Activated CD4-positive, alpha-beta T cell treated with anti-CD3 and anti-CD28 coated beads, Interleukin-2, amount 10 ng/mL, durations not matched to agents 24 days and 14 days (primary cell): Measurements from ENCODE around the gene CYP2F1. TPM values are rescaled to one million over a fixed set of nuclear protein-coding genes. Genes with fewer than 3 reads are reported as not detected.
"Not testable (repeated sequence)": the region's sequence is repeated elsewhere in the genome, so short reads cannot be mapped to it uniquely, and the experiment has no call there.

ENCODE experiments used
- DNase-seq: peaks from one replicate; pipeline ENCODE4 v3.0.0; 2022
- H3K27ac Mint-ChIP-seq: one replicate; pipeline ENCODE4 v1.8.0; 2022; ENCODE audit warnings: mild to moderate bottlenecking, mixed read lengths
- H3K27me3 Mint-ChIP-seq: one replicate; pipeline ENCODE4 v1.8.0; 2022; ENCODE audit warnings: mixed read lengths
- H3K36me3 Mint-ChIP-seq: one replicate; pipeline ENCODE4 v1.8.0; 2022; ENCODE audit warnings: low read depth, mild to moderate bottlenecking, mixed read lengths
- H3K4me1 Mint-ChIP-seq: one replicate; pipeline ENCODE4 v1.8.0; 2021; ENCODE audit warnings: mixed read lengths
- H3K4me3 Mint-ChIP-seq: one replicate; pipeline ENCODE4 v1.8.0; 2022; ENCODE audit warnings: mild to moderate bottlenecking, moderate library complexity, mixed read lengths
- H3K9me3 Mint-ChIP-seq: one replicate; pipeline ENCODE4 v1.8.0; 2021; ENCODE audit warnings: mixed read lengths
- intact Hi-C: fragments of 100-400 bp; cut with micrococcal nuclease; formaldehyde crosslinking; loops from one replicate; pipeline ENCODE4 v1.15.1; 2023
- total RNA-seq: library from RNA; stranded (reverse); gene quantifications from 2 replicates; pipeline ENCODE4 v1.2.3, GENCODE V29; 2022

CYP2F1 gene
- total RNA-seq, 1 donor from 2014 or later, result not detected

DNA sequence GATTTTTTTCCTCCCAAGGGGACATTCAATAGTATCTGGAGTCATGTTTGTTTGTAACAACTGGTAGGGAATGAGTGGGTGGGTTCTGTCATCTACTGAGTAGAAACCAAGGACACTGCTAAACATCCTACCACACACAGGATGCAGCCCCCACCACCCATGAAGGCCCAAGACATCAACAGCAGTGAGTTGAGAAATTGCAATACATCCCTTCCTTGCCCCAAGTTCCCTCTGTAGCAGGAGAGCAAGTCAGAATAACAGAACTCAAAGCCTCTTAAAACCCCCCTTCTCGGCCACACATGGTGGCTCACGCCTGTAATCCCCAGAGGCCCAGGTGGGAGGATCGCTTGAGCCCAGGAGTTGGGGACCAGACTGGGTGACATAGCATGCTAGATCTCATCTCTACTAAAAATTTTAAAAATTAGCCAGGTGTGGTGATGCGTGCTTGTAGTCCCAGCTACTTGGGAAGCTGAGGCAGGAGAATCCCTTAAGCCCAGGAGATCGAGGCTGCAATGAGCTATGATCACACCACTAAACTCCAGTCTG is 2.4 kb upstream of the CYP2F1 start:
- Mint-ChIP-seq H3K27ac (no peak overlapping the region), H3K4me1 (no peaks in the 10 kb centered on the region), H3K9me3 (no peaks in the 10 kb centered on the region), H3K4me3 (no peak overlapping the region), H3K36me3 (no peaks in the 10 kb centered on the region), H3K27me3 (peaks cover 11% of the 10 kb centered on the region)
- no peak for DNase-seq
- intact Hi-C loops, result no loop called here

DNA sequence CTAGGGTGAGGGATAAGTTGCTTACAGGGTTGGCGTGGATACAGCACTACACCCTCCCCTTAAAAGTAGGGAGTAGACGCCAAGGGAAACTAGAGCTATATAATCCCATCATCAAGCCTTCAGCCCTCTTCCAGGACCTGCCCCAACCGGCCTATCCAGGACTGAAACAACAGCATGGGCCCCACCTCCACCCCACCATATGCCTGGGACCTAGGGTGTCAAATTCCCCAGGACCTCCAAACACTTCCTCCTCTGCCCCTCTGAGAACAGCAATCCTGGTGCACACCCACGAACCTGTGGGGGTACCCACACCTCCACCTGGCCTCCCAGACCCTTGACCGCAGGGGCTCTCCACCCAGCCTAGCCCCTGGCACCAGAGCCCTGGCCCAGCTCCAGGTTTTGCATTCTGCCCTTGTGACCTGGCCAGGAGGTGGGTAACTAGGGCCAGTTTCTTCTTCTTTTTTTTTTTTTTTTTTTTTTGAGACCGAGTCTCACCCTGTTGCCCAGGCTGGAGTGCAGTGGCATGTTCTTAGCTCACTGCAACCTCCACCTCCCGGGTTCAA is 1.4 kb upstream of the CYP2F1 start:
- H3K36me3 Mint-ChIP-seq, result no peaks in the 10 kb centered on the region
- H3K27ac Mint-ChIP-seq, result no peak overlapping the region
- H3K27me3 Mint-ChIP-seq, result peaks cover 13% of the 10 kb centered on the region
- no peaks in the 10 kb centered on the region for H3K4me1 Mint-ChIP-seq
- DNase-seq, result no peak
- H3K9me3 Mint-ChIP-seq, result no peaks in the 10 kb centered on the region
- H3K4me3 Mint-ChIP-seq, result no peak overlapping the region
- intact Hi-C loops, result no loop called here

DNA sequence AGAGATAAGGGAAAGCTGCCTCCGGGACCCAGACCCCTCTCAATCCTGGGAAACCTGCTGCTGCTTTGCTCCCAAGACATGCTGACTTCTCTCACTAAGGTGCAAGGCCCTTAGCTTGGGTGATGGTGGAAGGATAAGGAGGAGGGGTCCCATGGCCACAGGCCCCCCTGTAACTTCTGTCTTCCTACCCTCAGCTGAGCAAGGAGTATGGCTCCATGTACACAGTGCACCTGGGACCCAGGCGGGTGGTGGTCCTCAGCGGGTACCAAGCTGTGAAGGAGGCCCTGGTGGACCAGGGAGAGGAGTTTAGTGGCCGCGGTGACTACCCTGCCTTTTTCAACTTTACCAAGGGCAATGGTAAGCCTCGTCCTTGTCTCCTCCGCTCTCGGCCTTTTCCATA is 2.0 kb downstream of the CYP2F1 start:
- Mint-ChIP-seq H3K4me3 (no peak overlapping the region), H3K36me3 (peaks cover 2% of the 10 kb centered on the region), H3K27me3 (peaks cover 23% of the 10 kb centered on the region), H3K9me3 (peaks cover 6% of the 10 kb centered on the region), H3K4me1 (peaks cover 11% of the 10 kb centered on the region), H3K27ac (no peak overlapping the region)
- no peak for DNase-seq
- intact Hi-C loops, result no loop called here

DNA sequence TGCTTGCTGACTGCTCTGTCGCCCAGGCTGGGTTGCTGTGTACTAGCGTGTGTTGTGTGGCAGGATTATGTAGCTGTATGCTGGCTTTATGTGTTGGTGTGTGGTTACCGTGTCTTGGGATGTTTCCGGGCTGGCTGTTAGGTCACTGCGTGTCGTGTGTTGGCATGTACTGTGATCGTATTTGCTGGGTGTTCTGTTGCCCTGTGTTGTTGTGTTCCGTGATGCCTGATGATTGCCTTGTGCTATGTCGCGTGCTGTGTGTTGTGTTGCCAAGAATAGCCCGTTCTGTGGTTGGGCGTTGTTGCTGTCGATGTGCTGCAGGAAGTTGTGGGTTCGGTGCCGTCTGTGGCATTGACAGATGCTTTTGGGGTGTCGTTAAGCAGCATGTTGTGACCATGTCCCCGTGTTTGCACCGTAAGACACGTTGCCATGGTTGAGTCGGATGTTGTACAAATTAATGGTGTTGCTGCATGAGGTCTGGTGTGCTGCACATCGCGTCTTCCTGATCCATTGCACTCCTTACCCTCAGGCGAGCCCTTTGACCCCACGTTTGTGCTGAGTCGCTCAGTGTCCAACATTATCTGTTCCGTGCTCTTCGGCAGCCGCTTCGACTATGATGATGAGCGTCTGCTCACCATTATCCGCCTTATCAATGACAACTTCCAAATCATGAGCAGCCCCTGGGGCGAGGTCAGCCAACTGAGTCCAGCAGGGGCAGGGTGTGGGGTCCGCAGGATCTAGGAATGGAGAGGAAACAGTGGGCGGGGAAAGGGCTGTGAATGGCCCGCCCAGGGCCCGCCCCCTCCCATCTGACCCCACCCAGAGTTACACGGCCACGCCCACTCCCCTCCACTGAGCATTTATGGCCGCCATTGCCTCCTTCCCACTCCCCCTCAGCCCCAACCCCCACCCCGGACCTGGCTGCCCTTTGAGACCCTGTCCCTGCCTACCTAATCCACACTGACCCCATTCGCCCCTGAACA is 7.0 kb downstream of the CYP2F1 start:
- intact Hi-C loops, result not testable (repeated sequence)

DNA sequence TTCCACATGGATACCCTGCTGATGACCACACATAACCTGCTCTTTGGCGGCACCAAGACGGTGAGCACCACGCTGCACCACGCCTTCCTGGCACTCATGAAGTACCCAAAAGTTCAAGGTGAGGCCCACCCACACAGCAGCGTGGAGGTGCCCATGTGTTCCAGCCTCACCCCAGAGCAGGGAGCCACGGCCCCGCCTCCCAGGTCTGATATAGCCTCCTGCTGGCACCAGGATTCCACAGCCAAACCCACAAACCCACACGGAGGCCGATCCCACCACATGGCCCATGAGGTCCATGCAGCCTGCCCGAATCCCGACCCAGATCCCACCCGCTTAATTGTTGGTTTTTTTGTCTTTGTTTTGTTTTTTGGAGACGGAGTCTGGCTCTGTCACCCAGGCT is 8.6 kb downstream of the CYP2F1 start:
- not testable (repeated sequence) for H3K4me3 Mint-ChIP-seq

More for the DNA sequence above, 7.0 kb downstream of the CYP2F1 start:
- H3K36me3 Mint-ChIP-seq, H3K9me3 Mint-ChIP-seq: not testable (repeated sequence)
- peaks cover 16% of the 10 kb centered on the region for H3K27me3 Mint-ChIP-seq
- peak overlapping the region; percentile 55 for H3K27ac Mint-ChIP-seq
- H3K4me3 Mint-ChIP-seq, result peak overlapping the region; percentile 69
- peak; percentile 92 for DNase-seq
- H3K4me1 Mint-ChIP-seq, result peaks cover 15% of the 10 kb centered on the region

DNA sequence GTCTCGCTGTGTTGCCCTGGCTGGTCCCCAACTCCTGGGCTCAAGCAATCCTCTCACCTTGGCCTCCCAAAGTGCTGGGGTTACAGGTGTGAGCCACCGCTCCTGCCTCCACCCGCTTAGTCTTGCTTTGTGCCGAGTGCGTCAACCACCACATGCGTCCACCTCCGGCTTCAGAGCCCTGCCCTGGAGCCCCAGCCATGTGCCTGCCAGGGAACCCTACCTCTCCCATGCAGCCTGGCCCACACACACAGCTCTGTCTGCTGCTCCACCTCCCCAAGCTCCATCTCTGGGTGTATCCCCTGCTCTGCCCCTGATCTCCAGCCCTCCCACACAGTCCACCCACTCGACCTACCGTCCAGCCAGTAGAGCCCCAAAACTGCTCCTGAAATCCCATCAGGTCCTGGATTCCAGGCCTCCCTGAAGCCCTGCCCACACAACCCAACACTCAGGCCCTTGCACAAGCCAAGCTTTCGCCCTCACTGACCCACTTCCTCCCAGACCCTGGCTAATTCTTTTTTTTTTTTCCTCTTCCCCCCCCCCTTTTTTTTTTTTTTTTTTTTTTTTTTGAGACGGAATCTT is 9.6 kb downstream of the CYP2F1 start:
- no peak for DNase-seq
- H3K27ac Mint-ChIP-seq, result no peak overlapping the region
- intact Hi-C loops, result no loop called here
- H3K9me3 Mint-ChIP-seq, result peaks cover 6% of the 10 kb centered on the region
- peaks cover 30% of the 10 kb centered on the region for H3K4me1 Mint-ChIP-seq
- H3K36me3 Mint-ChIP-seq, result peaks cover 2% of the 10 kb centered on the region
- no peak overlapping the region for H3K4me3 Mint-ChIP-seq
- peaks cover 15% of the 10 kb centered on the region for H3K27me3 Mint-ChIP-seq

More for the DNA sequence above, 8.6 kb downstream of the CYP2F1 start:
- H3K27me3 Mint-ChIP-seq, result peaks cover 11% of the 10 kb centered on the region
- H3K9me3 Mint-ChIP-seq, DNase-seq, intact Hi-C loops, H3K27ac Mint-ChIP-seq, H3K36me3 Mint-ChIP-seq: not testable (repeated sequence)
- peaks cover 25% of the 10 kb centered on the region for H3K4me1 Mint-ChIP-seq

DNA sequence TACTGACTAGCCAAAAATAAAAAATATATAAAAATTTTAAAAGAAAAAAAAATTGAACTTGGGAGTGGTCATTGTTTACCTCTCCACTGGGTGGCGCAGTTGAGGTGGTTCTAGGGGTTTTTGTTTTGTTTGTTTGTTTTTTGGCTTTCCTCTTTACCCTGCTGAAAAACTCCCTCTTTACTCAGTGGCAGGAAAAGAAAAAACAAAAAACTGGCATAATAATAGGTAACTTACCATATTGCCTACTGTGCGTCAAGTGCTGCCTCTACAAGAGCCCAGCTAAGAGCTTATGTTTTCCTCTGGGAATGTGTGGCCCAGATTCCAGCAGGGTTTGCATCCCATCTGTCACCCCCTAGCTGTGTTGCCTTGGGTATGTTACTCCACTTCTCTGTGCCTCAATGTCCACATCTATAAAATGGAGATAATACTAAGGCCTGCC is 12.6 kb downstream of the CYP2F1 start:
- intact Hi-C loops, result loop anchor here (1.0 to 2.0 kb wide), 2 partner anchors 18 to 182 kb away; no protein-coding TSS in a partner anchor
- Mint-ChIP-seq H3K27me3 (peaks cover 19% of the 10 kb centered on the region), H3K4me1 (peaks cover 17% of the 10 kb centered on the region)
- not testable (repeated sequence) for H3K4me3 Mint-ChIP-seq, H3K9me3 Mint-ChIP-seq, H3K27ac Mint-ChIP-seq, H3K36me3 Mint-ChIP-seq
- DNase-seq, result peak; percentile 84

DNA sequence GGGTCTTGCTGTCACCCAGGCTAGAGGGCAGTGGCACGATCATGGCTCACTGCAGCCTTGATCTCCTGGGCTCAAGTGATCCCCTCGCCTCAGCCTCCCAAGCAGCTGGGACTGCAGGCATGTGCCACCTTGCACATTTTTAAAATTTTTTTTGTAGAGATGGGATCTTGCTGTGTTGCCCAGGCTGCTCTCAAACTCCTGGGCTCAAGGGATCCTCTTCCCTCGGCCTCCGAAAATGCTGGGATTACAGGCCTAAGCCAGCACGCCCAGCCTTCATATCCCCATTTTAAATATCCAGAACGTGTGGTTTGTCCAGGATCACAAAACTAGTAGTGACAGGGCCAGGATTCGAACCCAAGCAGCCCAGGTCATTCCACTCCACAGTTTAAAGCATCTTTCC is 13.1 kb downstream of the CYP2F1 start:
- H3K9me3 Mint-ChIP-seq, H3K4me3 Mint-ChIP-seq, H3K27ac Mint-ChIP-seq, H3K36me3 Mint-ChIP-seq, DNase-seq: not testable (repeated sequence)
- Mint-ChIP-seq H3K4me1 (peaks cover 17% of the 10 kb centered on the region), H3K27me3 (peaks cover 24% of the 10 kb centered on the region)
- intact Hi-C loops, result loop anchor here (2.0 kb wide), 1 partner anchor 181 kb away; no protein-coding TSS in a partner anchor

DNA sequence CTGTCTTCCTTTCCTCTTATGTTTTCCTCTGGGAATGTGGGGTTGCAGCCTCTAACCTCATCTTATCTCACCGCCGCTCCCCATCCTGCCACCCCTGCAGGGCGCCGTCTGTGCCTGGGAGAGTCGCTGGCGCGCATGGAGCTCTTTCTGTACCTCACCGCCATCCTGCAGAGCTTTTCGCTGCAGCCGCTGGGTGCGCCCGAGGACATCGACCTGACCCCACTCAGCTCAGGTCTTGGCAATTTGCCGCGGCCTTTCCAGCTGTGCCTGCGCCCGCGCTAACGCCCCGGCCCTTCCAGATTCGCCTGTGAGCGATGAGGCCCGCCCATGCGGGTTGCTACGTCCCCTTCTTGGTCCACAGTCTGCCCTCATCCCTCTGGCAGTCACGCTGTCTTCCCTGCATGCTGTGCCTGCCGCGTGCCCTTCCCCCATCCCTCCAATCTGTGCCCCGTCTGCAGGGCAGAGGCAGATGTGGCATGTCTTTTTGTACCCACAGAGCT is 13.6 kb downstream of the CYP2F1 start:
- H3K9me3 Mint-ChIP-seq, H3K27ac Mint-ChIP-seq: not testable (repeated sequence)
- peak overlapping the region; percentile 68 for H3K4me3 Mint-ChIP-seq

DNA sequence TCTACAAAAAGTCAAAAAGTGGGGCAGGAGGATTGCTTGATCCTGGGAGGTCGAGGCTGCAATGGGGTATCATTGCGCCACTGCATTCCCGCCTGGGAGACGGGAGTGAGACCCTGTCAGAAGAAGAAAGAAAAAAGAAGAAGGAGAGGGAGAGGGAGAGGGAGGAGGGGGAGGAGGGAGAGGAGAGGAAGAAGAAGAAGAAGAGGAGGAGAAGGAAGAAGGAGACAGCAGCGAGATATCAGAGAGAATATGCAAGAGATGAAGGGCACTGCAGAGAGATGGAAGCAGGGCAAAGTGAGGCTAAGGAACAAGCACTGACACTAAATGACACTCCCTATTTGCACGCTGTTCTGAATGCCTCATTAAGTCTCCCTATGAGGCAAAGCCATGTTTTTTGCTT is 14.5 kb downstream of the CYP2F1 start:
- H3K4me3 Mint-ChIP-seq, result no peak overlapping the region
- H3K27me3 Mint-ChIP-seq, result peaks cover 34% of the 10 kb centered on the region
- intact Hi-C loops, result no loop called here
- no peaks in the 10 kb centered on the region for H3K36me3 Mint-ChIP-seq
- no peaks in the 10 kb centered on the region for H3K9me3 Mint-ChIP-seq
- no peak overlapping the region for H3K27ac Mint-ChIP-seq
- H3K4me1 Mint-ChIP-seq, result peaks cover 19% of the 10 kb centered on the region
- no peak for DNase-seq

More for the DNA sequence above, 13.6 kb downstream of the CYP2F1 start:
- intact Hi-C loops, result loop anchor here (2.0 kb wide), 1 partner anchor 181 kb away; no protein-coding TSS in a partner anchor
- peak; percentile 87 for DNase-seq
- peaks cover 28% of the 10 kb centered on the region for H3K27me3 Mint-ChIP-seq
- not testable (repeated sequence) for H3K36me3 Mint-ChIP-seq
- H3K4me1 Mint-ChIP-seq, result peaks cover 19% of the 10 kb centered on the region

DNA sequence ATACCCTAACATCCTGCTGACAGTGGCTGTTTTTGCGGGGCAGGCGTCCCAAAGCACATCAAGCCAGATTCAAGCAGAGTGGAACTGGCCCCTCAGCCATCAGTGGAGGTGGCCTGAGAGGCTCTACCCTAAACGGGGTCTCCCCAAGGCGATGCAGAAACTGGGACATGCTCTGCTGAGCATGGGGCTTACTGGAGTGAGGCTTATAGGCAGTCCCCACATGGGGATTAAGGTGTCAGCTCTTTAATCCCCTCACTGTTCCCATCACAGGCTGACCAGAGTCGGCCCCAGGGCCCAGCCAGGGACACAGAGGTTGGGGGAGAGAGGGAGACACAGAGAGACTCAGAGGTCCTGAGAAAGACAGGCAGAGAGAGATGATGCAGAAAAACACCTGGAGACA is 17.0 kb downstream of the CYP2F1 start:
- intact Hi-C loops, result no loop called here

DNA sequence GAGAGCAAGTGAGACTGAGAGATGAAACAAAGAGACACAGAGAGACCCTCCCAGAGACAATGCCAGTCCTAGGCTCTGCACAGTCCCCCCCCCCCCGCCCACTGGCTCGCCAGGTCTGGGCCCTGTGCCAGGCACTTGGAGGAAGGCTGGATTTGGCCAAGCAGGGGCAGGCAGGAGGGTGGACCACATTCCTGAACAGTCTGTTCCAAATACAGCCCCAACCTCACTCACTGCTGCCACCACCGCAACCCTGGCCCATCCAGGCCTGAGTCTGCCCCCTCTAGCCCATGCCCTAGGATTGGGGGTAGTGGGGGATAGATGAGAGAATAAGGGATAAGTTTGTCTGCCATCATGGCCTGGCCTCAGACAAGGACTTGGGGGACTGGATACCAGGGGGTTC is 19.0 kb downstream of the CYP2F1 start:
- Mint-ChIP-seq H3K4me3 (no peak overlapping the region), H3K4me1 (peaks cover 11% of the 10 kb centered on the region), H3K9me3 (no peaks in the 10 kb centered on the region), H3K27me3 (peaks cover 44% of the 10 kb centered on the region), H3K36me3 (no peaks in the 10 kb centered on the region), H3K27ac (no peak overlapping the region)
- no peak for DNase-seq
- intact Hi-C loops, result no loop called here

More for the DNA sequence above, 17.0 kb downstream of the CYP2F1 start:
- Mint-ChIP-seq H3K27ac (no peak overlapping the region), H3K27me3 (peaks cover 43% of the 10 kb centered on the region), H3K36me3 (no peaks in the 10 kb centered on the region), H3K9me3 (no peaks in the 10 kb centered on the region), H3K4me1 (peaks cover 22% of the 10 kb centered on the region), H3K4me3 (no peak overlapping the region)
- no peak for DNase-seq

DNA sequence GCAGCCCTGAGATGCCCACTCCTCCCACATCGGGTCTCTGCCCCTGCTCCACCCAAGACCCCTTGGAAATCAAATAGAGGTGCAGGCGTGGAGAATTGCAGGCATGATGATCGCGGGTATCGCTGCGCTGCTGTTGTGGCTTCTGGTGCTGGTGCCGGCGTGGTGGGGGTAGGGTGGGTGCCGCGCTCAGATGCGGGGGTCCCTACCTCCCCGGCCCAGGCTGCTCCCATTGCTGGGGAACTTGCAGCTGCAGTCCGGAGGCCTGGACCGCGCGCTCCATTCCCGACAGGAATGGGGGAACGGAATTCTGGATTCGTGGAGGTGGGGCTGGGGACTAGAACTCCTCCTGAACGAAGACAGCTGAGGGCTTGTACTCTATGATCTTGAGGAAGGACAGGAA is 20.4 kb downstream of the CYP2F1 start:
- peak overlapping the region; percentile 63 for H3K27ac Mint-ChIP-seq
- intact Hi-C loops, result no loop called here
- H3K27me3 Mint-ChIP-seq, result peaks cover 40% of the 10 kb centered on the region
- no peaks in the 10 kb centered on the region for H3K36me3 Mint-ChIP-seq
- peak overlapping the region; percentile 89 for H3K4me3 Mint-ChIP-seq
- DNase-seq, result no peak
- no peaks in the 10 kb centered on the region for H3K9me3 Mint-ChIP-seq
- peaks cover 10% of the 10 kb centered on the region for H3K4me1 Mint-ChIP-seq
